ENCODE data around the gene KIF24.
"Not testable (repeated sequence)": the region's sequence is repeated elsewhere in the genome, so short reads cannot be mapped to it uniquely, and the experiment has no call there.

KIF24 gene, protein sequence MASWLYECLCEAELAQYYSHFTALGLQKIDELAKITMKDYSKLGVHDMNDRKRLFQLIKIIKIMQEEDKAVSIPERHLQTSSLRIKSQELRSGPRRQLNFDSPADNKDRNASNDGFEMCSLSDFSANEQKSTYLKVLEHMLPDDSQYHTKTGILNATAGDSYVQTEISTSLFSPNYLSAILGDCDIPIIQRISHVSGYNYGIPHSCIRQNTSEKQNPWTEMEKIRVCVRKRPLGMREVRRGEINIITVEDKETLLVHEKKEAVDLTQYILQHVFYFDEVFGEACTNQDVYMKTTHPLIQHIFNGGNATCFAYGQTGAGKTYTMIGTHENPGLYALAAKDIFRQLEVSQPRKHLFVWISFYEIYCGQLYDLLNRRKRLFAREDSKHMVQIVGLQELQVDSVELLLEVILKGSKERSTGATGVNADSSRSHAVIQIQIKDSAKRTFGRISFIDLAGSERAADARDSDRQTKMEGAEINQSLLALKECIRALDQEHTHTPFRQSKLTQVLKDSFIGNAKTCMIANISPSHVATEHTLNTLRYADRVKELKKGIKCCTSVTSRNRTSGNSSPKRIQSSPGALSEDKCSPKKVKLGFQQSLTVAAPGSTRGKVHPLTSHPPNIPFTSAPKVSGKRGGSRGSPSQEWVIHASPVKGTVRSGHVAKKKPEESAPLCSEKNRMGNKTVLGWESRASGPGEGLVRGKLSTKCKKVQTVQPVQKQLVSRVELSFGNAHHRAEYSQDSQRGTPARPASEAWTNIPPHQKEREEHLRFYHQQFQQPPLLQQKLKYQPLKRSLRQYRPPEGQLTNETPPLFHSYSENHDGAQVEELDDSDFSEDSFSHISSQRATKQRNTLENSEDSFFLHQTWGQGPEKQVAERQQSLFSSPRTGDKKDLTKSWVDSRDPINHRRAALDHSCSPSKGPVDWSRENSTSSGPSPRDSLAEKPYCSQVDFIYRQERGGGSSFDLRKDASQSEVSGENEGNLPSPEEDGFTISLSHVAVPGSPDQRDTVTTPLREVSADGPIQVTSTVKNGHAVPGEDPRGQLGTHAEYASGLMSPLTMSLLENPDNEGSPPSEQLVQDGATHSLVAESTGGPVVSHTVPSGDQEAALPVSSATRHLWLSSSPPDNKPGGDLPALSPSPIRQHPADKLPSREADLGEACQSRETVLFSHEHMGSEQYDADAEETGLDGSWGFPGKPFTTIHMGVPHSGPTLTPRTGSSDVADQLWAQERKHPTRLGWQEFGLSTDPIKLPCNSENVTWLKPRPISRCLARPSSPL (N-terminal part only)

GRCh38 chr9:34328987-34329832 is at the start of gene KIF24, which contains the start of gene NUDT2:
Gene KIF24, minus strand, starts transcription at chr9:34329268. Its CDS starts 17,922 bp downstream, at chr9:34311346.
Gene NUDT2, plus strand, starts transcription at chr9:34329569. Its CDS starts 9,471 bp downstream, at chr9:34339040.
- DNase-seq (ENCODE audit: low spot score), result peak; percentile 100

DNA sequence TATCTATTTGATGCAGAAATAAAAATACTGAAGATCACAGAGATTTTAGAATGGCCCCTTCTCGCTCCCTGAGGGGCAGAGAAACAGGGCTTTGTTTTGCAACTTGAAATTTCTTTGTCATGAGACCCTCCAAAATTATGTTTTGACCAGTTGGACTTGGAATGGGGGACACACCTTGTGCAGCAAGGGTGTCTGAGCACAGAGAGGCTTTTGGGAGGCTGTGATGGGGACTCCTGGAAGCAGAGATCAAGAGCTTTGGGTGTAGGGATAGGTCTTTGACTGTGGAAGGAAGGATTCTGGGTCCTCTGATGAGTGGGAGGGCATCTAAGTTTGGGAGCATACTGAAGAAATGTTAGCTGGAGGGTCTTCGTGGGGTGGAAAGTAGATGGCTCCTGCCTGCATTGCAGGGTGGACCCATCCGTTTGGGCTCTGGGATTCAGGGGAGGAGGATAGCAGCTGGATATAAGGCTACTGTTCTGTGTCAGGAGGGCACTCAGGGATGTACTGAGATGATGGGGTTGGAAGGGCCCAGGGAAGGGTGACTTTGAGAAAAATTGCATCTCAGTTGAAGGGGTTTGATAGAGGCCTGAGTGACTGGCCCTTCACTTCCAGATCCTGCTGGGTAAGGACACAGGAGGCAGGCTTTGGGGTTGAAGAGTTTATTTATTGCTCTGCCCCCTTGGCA is 49.5 kb upstream of the KIF24 start:
- no peak for DNase-seq (ENCODE audit: low spot score)

- DNase-seq (ENCODE audit: low spot score), result no peak
These were observed 48.3 kb upstream of the KIF24 start for GRCh38 chr9:34377404-34377746.

DNA sequence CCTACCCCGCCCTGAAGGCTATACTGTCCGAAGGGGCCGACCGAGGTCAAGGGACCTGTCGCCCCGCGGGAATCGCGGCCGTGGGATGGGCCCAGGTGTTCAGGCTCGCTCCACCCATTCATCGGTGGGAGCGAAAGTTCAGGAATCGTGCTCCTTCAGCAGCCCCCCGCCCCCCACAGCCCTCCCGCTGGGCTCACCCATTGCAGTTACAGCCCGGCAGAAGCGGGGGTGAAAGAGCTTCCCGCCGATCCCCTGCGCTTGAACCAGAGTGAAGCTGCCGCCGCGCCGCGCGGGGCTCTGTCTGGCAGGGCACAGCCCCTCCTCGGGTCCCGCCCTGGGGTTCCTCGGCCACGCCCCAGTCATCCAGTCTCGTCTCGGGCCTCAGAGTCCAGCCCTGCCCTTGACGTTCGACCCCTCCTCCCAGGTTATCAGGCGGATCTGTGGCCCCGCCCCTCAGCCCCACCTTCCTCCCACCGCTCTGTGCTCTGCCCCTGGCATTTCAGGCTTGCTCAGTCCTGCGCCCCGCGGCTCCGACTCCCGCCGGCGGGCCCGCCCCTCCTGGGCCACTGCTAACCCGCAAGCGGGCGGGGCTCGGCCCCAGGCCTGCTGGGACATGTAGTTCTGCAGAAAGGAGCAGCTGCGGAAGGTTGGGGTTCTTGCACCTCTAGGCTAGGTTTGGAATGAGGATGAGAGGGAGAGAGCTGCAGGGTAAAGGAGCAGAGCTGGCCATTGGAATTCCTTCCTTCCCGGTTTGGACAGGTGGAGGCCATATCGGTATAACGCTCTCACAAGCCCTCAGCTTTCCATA is 47.7 kb upstream of the KIF24 start, which contains the start of gene MYORG:
Gene MYORG (minus strand): TSS at position 303 of the 808 bp plus-strand sequence. CDS start 3,955 bp downstream, outside the sequence.
- peak; percentile 98 for DNase-seq (ENCODE audit: low spot score)

DNA sequence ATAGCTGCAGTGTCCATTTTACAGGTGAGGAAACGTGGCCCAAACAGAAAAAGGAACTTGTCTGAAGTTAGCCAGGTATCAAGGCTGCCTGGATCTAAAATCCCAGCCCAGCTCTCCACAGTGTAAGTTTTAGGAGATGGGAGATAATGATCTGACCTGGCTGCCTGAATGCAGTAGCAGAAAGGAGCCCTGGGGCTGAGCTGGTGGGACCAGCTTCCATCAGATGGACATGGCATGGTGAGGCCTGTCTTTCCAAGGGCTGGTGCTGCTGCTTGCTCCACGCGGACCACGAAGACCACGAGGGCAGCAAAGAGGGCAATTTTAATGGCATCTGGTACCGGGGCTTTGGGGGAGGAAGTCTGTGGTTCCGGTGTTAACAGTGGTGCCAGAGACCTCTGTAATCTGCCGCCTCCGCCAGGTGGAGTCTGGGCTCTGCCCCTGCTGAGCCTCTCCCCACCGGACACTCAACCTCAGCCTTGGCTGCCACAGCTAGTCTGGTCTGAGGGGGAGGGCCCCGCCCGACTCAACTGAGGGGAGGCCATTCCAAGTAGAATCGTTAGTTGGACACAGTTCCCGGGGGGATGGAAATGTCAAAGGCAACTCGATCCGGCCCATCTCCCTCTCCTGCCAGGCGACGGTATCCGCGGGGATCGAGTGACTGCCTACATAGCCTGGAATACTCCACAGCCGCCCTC is 47.0 kb upstream of the KIF24 start:
- DNase-seq (ENCODE audit: low spot score), result peak; percentile 60

GRCh38 chr9:34374905-34375552 is 46.0 kb upstream of the KIF24 start:
- DNase-seq (ENCODE audit: low spot score), result peak; percentile 63

- DNase-seq (ENCODE audit: low spot score), result no peak
These were observed 45.3 kb upstream of the KIF24 start for GRCh38 chr9:34374339-34374738.

- no peak for DNase-seq (ENCODE audit: low spot score)
These were observed 44.7 kb upstream of the KIF24 start for GRCh38 chr9:34373749-34374148.

GRCh38 chr9:34372467-34373011 is 43.5 kb upstream of the KIF24 start:
- DNase-seq (ENCODE audit: low spot score), result no peak

DNA sequence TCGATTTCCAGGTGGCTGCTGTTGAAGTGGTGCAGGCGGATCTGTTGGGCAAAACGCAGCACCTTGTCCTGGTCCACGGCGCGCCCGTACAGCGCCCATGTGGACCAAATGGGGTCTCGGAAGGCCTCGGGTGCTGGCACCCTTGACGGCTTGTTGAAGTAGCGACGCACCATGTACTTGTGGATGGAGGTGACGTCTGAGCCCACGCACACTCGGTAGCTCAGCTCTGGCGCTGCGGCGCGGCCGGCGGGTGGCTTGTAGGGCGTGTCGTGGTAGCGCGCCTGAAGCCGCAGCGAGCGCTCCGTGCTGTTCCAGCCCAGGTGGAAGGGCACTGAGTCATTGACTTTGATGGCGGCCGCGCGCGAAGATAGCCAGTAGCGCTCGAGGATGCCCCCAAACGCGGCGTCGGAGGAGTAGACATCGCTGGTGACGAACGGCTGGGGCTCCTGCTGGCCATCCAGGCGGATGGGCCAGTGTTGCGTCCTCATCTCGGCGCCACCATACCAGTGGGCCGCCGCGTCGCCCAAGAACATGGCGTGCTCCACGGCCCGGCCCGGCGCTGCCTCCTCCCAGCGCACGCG is 42.9 kb upstream of the KIF24 start:
- DNase-seq (ENCODE audit: low spot score), result no peak

DNA sequence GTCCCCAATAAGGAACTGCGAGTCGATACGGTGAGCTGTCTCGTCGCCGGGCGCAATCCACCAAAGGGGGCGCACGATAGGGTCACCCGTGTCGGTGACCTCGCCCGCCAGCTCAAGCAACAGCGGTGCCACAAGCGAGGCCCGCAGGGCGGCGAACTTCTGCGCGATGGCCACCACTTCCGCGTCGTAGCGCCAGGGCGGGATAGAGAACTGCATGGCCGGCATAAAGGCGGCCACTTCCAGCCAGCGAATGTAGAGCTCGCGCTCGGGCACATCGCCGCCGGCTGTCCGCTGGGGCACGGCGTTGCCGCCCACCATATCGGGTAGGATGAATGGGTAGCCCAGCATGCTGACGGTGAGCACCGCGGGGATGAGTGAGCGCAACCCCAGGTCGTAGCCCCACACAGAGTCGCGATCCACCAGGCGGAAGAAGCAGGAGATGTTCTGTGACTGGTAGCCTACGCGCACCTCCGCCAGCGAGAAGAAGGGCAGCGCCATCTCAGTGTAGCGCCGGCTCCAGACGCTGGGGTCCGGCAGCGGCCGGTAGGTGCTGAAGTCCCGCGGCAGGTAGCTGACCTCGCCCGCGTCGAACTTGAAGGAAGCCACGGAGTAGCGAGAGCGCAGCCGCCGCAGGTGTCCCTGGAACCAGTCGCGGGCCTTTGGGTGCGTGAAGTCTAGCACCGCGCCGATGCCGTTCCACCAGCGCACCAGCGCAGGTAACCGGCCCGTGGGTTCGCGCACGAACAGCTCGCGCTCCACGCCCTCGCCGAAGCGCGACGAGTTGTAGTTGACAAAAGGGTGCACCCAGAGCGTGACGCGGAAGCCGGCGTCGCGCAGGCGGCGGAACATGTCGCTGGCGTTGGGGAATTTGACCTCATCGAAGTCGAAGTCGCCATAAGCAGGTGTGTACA is 42.2 kb upstream of the KIF24 start:
- DNase-seq (ENCODE audit: low spot score), result no peak

DNA sequence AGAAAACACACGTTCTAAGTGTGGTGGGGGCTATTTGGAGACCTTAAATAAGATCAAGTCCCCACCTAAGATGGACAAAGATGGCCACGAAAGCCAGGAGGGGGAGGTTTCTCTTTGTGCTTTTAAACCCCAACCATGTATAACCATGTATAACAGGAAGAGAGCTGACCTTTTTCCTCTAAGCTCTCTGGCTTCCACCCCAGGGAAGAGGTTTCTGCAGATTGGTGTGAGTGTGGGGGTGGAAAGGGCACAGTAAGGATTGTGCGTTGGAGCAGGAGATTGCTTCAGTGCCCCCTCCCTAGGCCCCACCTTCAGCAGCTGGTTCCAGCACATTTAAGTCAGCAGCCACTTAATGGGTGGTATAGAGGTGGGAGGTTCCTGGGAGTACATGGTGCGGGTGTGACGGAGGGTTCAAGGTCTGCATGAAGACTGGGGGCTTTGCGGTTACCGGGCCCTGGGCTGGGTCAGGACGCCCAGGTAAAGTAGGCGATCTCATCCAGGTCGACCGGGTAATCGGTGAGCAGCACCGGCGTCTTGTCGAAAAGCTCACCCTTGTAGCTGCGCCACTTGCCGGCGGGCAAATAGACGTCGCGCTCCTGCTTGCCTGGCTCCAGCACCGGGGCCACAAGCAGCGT is 41.4 kb upstream of the KIF24 start:
- no peak for DNase-seq (ENCODE audit: low spot score)

GRCh38 chr9:34369636-34370035 is 40.6 kb upstream of the KIF24 start:
- DNase-seq (ENCODE audit: low spot score), result no peak

GRCh38 chr9:34368796-34369195 is 39.7 kb upstream of the KIF24 start:
- DNase-seq (ENCODE audit: low spot score), result not testable (repeated sequence)

DNA sequence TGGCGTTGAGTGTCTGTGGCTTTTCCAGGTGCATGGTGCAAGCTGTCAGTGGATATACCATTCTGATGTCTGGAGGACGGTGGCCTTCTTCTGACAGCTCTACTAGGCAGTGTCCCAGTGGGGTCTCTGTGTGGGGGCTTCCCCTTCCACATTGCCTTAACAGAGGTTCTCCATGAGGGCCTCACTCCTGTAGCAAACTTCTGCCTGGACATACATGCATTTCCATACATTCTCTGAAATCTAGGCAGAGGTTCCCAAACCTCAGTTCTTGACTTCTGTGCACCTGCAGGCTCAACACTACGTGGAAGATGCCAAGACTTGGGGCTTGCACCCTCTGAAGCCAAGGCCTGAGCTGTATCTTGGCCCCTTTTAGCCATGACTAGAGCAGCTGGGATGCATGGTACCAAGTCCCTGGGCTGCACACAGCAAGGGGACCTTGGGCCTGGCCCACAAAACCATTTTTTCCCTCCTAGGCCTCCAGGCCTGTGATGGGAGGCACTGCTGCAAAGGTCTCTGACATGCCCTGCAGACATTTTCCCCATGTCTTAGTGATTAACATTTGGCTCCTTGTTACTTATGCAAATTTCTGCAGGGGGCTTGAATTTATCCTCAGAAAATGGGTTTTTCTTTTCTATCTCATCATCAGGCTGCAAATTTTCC is 38.8 kb upstream of the KIF24 start:
- DNase-seq (ENCODE audit: low spot score), result not testable (repeated sequence)

DNA sequence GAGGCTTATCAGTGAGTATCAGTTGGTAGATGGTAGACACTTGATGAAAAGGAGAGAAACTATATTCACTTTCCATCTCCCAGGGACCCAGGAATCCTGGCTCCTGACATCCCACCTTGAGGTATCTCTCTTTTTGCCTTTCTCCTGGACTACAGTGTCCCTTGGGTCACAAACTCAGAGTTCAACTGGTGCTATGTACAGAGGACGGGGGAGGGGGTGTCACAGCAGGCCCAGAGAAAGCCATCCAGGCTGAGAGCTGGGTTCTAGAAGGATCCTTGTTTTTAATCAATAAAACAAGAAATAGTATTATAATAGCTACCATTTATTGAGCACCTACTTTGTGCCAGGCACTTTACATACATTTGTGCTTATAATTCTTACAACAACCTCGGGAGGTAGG is 37.3 kb upstream of the KIF24 start:
- DNase-seq (ENCODE audit: low spot score), result no peak

Data from LoVo (cell line).